ENCODE data around the gene PLAAT5. TPM values are rescaled to one million over a fixed set of nuclear protein-coding genes. Genes with fewer than 3 reads are reported as not detected.

Gene PLAAT5
- total RNA-seq, 2 experiments from 2014 or later, result 0.18 TPM; not detected in 1

Other genes with a start within 250 kb of the PLAAT5 start
- gene SLC22A25, start 247.6 kb downstream of the PLAAT5 start, total RNA-seq, result not detected
- not detected for gene SLC22A9, start 121.4 kb downstream of the PLAAT5 start, total RNA-seq
- not detected for gene LGALS12, start 14.9 kb upstream of the PLAAT5 start, total RNA-seq
- 10 to 100 TPM; 34.2 to 40.5 TPM for gene PLAAT4, start 45.6 kb upstream of the PLAAT5 start, total RNA-seq
- 1 to 10 TPM in 1 of 2 experiments, under 1 TPM in 1; 0.52 to 1.0 TPM for gene PLAAT2, start 72.2 kb upstream of the PLAAT5 start, total RNA-seq
- 1 to 10 TPM; 6.0 to 6.5 TPM for gene PLAAT3, start 123.3 kb upstream of the PLAAT5 start, total RNA-seq
- 10 to 100 TPM; 20.9 to 23.2 TPM for gene ATL3, start 180.2 kb upstream of the PLAAT5 start, total RNA-seq
- 10 to 100 TPM; 30.4 to 33.5 TPM for gene RTN3, start 190.3 kb upstream of the PLAAT5 start, total RNA-seq